Stomach smooth muscle (tissue), 2 donors: ENCODE measurements around the gene NTMT1.

Experiments used
- H3K27ac ChIP-seq: one replicate; pipeline ENCODE4 v1.7.0; 2013; ENCODE audit warnings: mild to moderate bottlenecking, low read length, inconsistent platforms
- H3K27me3 ChIP-seq, 2 donors: one replicate each; pipeline ENCODE4 v1.7.0; 2013; ENCODE audit warnings: low read length in 2 of 2; ENCODE audit not compliant: insufficient read depth in 2 of 2, control insufficient read depth in 1 of 2
- H3K36me3 ChIP-seq, 2 donors: one replicate each; pipeline ENCODE4 v1.7.0; 2013; ENCODE audit warnings: low read length in 2 of 2; ENCODE audit not compliant: control insufficient read depth in 2 of 2, insufficient read depth in 2 of 2
- H3K4me1 ChIP-seq: one replicate; pipeline ENCODE4 v1.7.0; 2013; ENCODE audit warnings: low read length; ENCODE audit not compliant: control insufficient read depth, insufficient read depth
- H3K4me3 ChIP-seq, 2 donors: one replicate each; pipeline ENCODE4 v1.7.0; 2013; ENCODE audit warnings: low read length in 2 of 2
- H3K9ac ChIP-seq, 2 donors: one replicate each; pipeline ENCODE4 v1.7.0; 2013; ENCODE audit warnings: low read length in 2 of 2, mild to moderate bottlenecking in 1 of 2
- H3K9me3 ChIP-seq, 2 donors: one replicate each; pipeline ENCODE4 v1.7.0; 2013; ENCODE audit warnings: low read length in 2 of 2; ENCODE audit not compliant: control insufficient read depth in 2 of 2
- donor health status: healthy.
- donor health status: Pancreatic carcinoma.

The NTMT1 gene

GRCh38 chr9:129619787-129620668 lies 5.9 kb upstream of the NTMT1 start:
- Histone ChIP-seq H3K4me3 (peak overlapping the region; percentile 60 to 71), H3K4me1 (peaks cover 14% of the 10 kb centered on the region), H3K27ac (no peak overlapping the region), H3K36me3 (no peaks in the 10 kb centered on the region), H3K9ac (peak overlapping the region; percentile 47 to 48), H3K9me3 (no peaks in the 10 kb centered on the region), H3K27me3 (no peaks in the 10 kb centered on the region)

GRCh38 chr9:129620669-129621295 lies 5.2 kb upstream of the NTMT1 start, which contains the start of gene C9orf50:
C9orf50 (minus strand) TSS chr9:129621101; CDS start chr9:129620574, 527 bp downstream.
- H3K36me3 ChIP-seq, result no peaks in the 10 kb centered on the region
- H3K4me3 ChIP-seq, result peak within 1 kb of the TSS; percentile 60 to 71
- H3K27me3 ChIP-seq, result no peaks in the 10 kb centered on the region
- H3K27ac ChIP-seq, result no peak within 1 kb of the TSS
- no peaks in the 10 kb centered on the region for H3K9me3 ChIP-seq
- peak within 1 kb of the TSS; percentile 21 to 48 for H3K9ac ChIP-seq
- peaks cover 17% of the 10 kb centered on the region for H3K4me1 ChIP-seq

- Histone ChIP-seq H3K4me1 (peaks cover 38% of the 10 kb centered on the region), H3K9ac (no peak overlapping the region)
Measured at GRCh38 chr9:129623331-129623730, 2.6 kb upstream of the NTMT1 start.

GRCh38 chr9:129624168-129624759 lies 1.7 kb upstream of the NTMT1 start:
- no peak overlapping the region for H3K4me3 ChIP-seq
- H3K9ac ChIP-seq, result no peak overlapping the region
- H3K4me1 ChIP-seq, result peaks cover 45% of the 10 kb centered on the region
- H3K27me3 ChIP-seq, result no peaks in the 10 kb centered on the region
- peaks cover 0 to 2% of the 10 kb centered on the region in 2 donors for H3K36me3 ChIP-seq
- no peak overlapping the region for H3K27ac ChIP-seq
- H3K9me3 ChIP-seq, result no peaks in the 10 kb centered on the region

More at GRCh38 chr9:129623331-129623730, 2.6 kb upstream of the NTMT1 start:
- H3K36me3 ChIP-seq, result peaks cover 0 to 2% of the 10 kb centered on the region in 2 donors
- H3K9me3 ChIP-seq, result no peaks in the 10 kb centered on the region
- H3K27ac ChIP-seq, result no peak overlapping the region
- H3K27me3 ChIP-seq, result no peaks in the 10 kb centered on the region
- H3K4me3 ChIP-seq, result no peak overlapping the region

- Histone ChIP-seq H3K9ac (no peak overlapping the region), H3K4me1 (peaks cover 45% of the 10 kb centered on the region), H3K36me3 (peaks cover 0 to 2% of the 10 kb centered on the region in 2 donors), H3K9me3 (no peaks in the 10 kb centered on the region), H3K27ac (no peak overlapping the region), H3K4me3 (peak overlapping the region in 1 of 2 donors; percentile 92), H3K27me3 (no peaks in the 10 kb centered on the region)
Measured at GRCh38 chr9:129624947-129625346, 1.0 kb upstream of the NTMT1 start.

GRCh38 chr9:129626625-129627284 lies 792 bp downstream of the NTMT1 start:
- peaks cover 47% of the 10 kb centered on the region for H3K4me1 ChIP-seq

GRCh38 chr9:129627556-129628440 lies 1.8 kb downstream of the NTMT1 start:
- Histone ChIP-seq H3K4me1 (peaks cover 48% of the 10 kb centered on the region), H3K4me3 (peak overlapping the region; percentile 92 to 97), H3K27me3 (no peaks in the 10 kb centered on the region), H3K27ac (peak overlapping the region; percentile 89), H3K9me3 (no peaks in the 10 kb centered on the region), H3K9ac (peak overlapping the region; percentile 84 to 93), H3K36me3 (peaks cover 5% of the 10 kb centered on the region in 2 donors)

More at GRCh38 chr9:129626625-129627284, 792 bp downstream of the NTMT1 start:
- H3K9me3 ChIP-seq, result no peaks in the 10 kb centered on the region
- peak overlapping the region; percentile 84 to 93 for H3K9ac ChIP-seq
- H3K27me3 ChIP-seq, result no peaks in the 10 kb centered on the region
- H3K36me3 ChIP-seq, result peaks cover 0 to 3% of the 10 kb centered on the region in 2 donors
- H3K27ac ChIP-seq, result peak overlapping the region; percentile 89
- H3K4me3 ChIP-seq, result peak overlapping the region; percentile 92 to 97

GRCh38 chr9:129628709-129629108 lies 2.7 kb downstream of the NTMT1 start:
- Histone ChIP-seq H3K27me3 (no peaks in the 10 kb centered on the region), H3K4me1 (peaks cover 48% of the 10 kb centered on the region), H3K27ac (no peak overlapping the region), H3K4me3 (no peak overlapping the region), H3K9ac (no peak overlapping the region), H3K9me3 (no peaks in the 10 kb centered on the region), H3K36me3 (peaks cover 8 to 15% of the 10 kb centered on the region in 2 donors)

- H3K9me3 ChIP-seq, result no peaks in the 10 kb centered on the region
- H3K4me1 ChIP-seq, result peaks cover 48% of the 10 kb centered on the region
- H3K4me3 ChIP-seq, result no peak overlapping the region
- H3K36me3 ChIP-seq, result peaks cover 11 to 19% of the 10 kb centered on the region in 2 donors
- H3K9ac ChIP-seq, result no peak overlapping the region
- no peak overlapping the region for H3K27ac ChIP-seq
- H3K27me3 ChIP-seq, result no peaks in the 10 kb centered on the region
Measured at GRCh38 chr9:129629251-129629820, 3.4 kb downstream of the NTMT1 start.
